GM21423 (cell line): ENCODE results near the gene TNRC6C.
"Not testable (repeated sequence)": the region's sequence is repeated elsewhere in the genome, so short reads cannot be mapped to it uniquely, and the experiment has no call there.

Experiments used
- ATAC-seq: cut with Tn5 transposase; IDR thresholded peaks from one replicate; pipeline ENCODE4 v1.9.1; 2021; ENCODE audit warnings: mild to moderate bottlenecking, moderate library complexity; ENCODE audit not compliant: unreplicated experiment

Gene TNRC6C

DNA sequence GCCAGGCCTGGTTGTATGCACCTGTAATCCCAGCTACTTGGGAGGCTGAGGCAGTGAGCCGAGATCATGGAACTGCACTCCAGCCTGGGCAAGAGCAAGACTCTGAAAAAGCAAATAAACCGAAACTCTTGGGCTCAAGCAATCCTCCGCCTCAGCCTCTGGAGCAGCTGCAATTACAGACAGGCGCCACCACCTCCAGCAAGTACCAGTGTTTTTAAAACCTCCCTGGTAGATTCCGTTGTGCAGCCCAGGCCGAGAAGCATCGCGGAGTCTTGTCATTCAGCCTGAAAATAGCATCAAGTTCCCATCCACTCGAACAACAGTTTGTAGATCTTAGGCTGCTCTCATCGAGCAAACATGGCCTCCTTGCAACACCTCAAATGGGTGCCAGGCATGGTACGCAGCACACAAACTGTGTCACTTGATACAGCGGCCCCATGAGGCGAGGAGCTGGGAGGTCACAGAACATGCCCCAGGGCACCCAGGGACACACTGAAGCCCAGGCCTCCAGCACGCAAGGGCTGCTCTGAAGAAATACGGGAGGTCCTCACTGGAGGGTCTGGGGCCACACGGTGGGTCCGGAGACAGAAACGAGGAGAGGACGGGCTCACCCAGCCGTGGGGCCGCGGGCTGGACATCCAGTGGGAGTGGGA, 152.0 kb downstream of the TNRC6C start:
- ATAC-seq, result no peak

DNA sequence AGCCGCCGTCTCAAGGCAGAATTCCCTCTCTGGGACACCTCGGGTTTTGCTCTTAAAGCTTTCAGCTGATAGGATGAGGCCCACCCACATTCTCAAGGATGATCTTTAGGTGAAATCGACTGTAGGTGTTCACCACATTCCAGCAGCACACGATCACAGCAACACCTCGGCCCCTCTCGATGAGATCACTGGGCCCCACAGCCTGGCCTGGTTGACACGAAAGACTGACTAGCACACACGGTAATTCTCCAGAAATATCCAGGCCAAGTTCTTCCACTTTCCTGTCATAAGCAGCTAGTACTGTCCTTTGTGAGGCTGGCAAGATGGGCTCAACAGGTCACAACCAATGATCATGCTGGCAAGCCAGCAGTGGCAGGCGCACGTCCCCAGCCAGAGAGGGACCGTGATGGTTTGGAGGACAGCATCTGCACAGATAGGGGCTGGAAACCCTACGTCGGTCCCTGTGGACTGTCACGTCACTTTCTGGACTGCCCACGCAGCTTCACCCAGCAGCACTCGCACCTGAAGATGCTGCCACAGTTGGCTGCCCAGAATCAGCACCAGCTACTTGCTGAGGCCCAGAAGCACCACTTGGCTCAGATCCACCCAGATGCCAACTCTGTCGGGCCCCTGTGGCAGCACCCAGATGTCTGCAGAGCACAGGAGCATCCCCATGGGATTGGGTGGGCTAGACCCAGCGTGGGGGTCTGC, 152.7 kb downstream of the TNRC6C start:
- no peak for ATAC-seq

DNA sequence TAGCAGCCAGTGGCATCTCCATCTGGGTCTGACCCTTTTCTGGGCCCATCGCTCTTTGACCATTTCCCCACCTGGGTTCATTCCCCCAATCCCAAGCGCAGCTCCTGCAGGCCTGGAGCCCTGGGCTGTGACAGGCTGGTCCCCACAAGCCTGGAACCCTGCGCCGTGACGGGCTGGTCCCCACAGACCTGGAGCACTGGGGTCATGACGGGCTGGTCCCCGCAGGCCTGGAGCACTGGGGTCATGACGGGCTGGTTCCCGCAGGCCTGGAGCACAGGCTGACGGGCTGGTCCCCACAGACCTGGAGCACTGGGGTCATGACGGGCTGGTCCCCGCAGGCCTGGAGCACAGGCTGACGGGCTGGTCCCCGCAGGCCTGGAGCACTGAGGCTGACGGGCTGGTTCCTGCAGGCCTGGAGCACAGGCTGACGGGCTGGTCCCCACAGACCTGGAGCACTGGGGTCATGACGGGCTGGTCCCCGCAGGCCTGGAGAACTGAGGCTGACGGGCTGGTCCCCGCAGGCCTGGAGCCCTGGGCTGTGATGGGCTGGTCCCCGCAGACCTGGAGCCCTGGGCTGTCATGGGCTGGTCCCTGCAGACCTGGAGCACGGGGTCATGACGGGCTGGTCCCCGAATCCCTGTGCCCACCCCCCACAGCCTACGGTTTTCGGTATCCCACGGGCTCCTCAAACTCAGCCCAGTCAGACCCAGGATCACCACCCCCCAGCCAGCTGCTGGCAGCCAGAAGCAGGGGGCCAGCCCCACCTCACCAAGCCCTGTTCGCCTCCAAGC, 153.4 kb downstream of the TNRC6C start:
- no peak for ATAC-seq

GRCh38 chr17:78112518-78113471, 154.3 kb downstream of the TNRC6C start:
- no peak for ATAC-seq

GRCh38 chr17:78113804-78114785, 155.6 kb downstream of the TNRC6C start:
- no peak for ATAC-seq

DNA sequence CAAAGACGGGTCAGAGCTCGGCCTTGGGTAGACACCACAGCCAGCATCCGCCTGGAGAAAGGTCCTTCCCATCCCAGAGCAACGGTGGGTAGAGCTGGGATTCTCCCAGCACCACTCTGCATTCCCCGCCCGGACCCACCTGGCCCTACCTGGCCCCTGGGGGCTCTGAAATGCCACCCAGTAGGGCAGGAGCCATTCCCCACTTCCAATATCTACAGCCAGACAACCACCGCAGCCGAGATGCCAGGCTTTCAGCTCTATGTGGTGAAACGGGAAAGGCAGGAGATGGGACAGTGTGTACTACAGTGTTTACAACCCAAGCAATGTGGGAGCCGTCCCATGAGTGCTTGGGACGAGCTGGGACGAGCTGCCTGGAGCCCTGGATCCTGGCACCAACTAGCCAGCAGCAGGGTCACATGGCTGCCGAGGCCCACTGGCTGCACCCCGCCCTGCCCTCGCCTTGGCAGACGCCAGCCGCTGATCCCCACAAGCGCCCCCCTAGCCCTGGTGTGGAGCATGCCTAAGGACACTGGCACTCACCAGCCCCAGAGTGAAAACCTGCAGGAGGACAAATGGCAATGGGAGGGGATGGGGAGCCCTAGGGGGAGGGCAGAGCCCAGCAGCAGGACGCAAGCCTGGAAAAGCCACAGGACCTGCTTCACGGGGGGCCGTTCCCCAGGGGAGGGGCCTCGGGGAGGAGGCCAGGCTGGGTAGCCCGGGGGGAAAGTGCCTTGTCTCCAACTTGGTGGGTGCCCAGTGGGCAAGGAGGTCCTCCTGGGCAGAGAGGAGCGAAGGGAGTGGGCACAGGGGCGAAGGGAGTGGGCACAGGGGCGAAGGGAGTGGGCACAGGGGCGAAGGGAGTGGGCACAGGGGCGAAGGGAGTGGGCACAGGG, 156.6 kb downstream of the TNRC6C start:
- no peak for ATAC-seq

GRCh38 chr17:78115803-78116202, 157.3 kb downstream of the TNRC6C start:
- ATAC-seq, result not testable (repeated sequence)

DNA sequence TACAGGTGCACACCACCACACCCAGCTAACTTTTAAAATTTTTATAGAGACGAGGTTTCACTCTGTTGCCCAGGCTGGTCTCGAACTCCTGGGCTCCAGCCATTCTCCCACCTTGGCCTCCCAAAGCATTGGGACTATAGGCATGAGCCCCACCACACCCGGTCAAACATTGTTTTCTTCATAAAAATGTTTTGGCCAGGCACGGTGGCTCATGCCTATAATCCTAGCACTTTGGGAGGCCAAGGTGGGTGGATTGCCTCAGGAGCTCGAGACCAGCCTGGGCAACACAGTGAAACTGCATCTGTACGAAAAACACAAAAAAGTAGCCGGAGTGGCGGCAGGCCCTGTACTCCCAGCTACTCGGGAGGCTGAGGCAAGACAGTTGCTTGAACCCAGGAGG, 157.9 kb downstream of the TNRC6C start:
- ATAC-seq, result no peak

- no peak for ATAC-seq
These were observed 158.8 kb downstream of the TNRC6C start for GRCh38 chr17:78117027-78117981.

GRCh38 chr17:78118801-78119241, 160.3 kb downstream of the TNRC6C start:
- no peak for ATAC-seq

DNA sequence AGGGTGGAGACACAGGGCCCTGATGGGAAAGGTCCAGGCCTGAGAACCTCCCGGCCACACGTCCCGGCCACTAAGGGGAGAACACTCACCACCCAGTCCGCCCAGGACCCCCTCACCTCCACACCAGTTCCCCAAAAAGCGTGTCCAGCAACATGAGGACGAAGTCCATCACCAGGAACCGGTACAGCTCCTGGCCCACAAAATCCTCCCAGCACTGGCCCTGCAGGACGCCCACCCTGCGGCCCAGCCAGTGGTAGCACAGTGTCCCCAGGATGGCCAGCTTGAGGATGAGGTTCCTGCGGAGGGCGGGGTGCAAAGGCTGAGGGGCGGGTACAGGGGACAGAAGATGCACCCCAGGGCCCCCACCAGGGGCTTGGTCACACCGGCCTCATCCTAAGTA, 162.0 kb downstream of the TNRC6C start:
- no peak for ATAC-seq

GRCh38 chr17:78120971-78121800, 162.7 kb downstream of the TNRC6C start:
- no peak for ATAC-seq

DNA sequence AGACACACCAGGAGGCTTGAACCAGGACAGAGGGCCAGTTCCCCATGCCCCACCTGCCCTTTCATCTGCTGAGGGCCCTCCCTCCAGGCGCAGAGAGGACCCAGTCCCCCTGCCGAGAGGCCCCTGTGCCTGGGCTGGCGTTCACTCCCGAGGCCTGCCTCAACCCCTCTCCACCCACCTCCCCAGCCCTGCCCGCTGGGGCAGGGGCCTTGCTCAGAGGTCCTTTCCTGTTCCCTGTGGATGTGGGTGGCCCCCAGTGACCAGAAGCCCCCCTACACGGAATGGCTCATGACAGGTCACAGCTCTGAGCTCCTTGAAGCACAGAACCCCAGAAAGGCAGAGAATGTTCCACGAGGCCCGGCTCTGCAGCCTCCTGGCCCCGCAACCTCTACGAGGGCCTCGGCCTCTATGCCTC, 163.3 kb downstream of the TNRC6C start:
- ATAC-seq, result no peak

GRCh38 chr17:78122216-78122930, 163.9 kb downstream of the TNRC6C start:
- no peak for ATAC-seq

- no peak for ATAC-seq
These were observed 164.4 kb downstream of the TNRC6C start for GRCh38 chr17:78122931-78123249.
